ENCODE measurements around the gene NCOR2.

Gene NCOR2

GRCh38 chr12:124541322-124541721 lies 26.1 kb downstream of the NCOR2 start:
- Histone ChIP-seq H3K27ac (no peak overlapping the region), H3K9me3 (no peaks in the 10 kb centered on the region), H3K4me1 (ENCODE audit: control insufficient read depth in 1 of 2, insufficient read depth in 1 of 2, low read depth in 1 of 2, low read length in 1 of 2) (peaks cover 16 to 19% of the 10 kb centered on the region in 2 experiments), H3K4me3 (ENCODE audit: low read depth in 1 of 2, low read length in 1 of 2) (no peak overlapping the region), H3K36me3 (no peaks in the 10 kb centered on the region), H3K27me3 (peaks cover 6% of the 10 kb centered on the region)
- no peak for TF ChIP-seq CTCF (IDR thresholded peaks at IDR 0.05)

DNA sequence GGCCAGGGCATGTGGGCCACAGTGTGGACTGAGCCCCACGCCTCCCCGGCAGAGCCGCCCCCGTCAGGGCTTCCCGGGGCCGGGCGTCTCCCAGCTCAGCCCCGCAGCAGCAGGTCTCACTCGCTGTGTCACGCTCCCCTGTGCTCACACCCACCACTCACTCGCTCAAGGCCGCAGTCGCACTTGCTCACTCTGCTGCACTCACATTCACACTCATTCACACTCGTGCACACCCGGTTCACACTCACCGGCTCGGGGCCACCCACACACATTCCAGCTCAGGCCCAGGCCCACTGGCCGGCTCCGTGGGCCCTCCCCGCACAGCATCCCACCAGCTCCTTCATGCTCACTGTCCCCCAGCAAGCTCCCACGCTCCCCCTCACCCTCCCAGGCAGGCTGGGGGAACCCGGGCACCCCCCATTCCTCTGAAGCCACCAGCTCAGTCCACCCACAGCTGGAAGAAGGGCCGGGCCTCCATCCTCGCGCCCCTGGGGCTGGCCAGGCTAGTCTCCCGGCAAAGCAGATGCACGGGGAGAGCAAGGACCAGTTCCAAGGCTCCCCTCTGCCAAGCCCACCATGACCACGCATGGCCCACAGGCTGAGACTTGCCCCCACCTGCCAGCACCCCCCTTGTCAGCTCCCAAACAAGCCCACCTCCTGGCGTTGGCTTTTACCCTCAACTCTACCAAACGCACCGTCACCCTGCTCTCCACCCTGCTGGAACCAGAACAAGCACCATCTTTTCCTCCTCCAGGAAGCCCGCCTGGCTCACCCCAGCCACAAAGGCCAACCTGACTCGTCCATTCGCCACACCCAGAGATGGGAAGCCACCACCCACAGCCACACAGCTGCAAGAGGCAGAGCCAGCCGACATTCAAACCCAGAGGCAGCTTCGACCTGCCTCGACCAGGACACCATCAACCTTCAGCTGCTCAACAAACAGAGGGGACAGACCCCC lies 28.0 kb downstream of the NCOR2 start:
- H3K27ac ChIP-seq: no peak overlapping the region
- no peaks in the 10 kb centered on the region for H3K9me3 ChIP-seq
- no peak for TF ChIP-seq CTCF (IDR thresholded peaks at IDR 0.05)
- H3K4me3 ChIP-seq (ENCODE audit: low read depth in 1 of 2, low read length in 1 of 2): no peak overlapping the region
- no peaks in the 10 kb centered on the region for H3K36me3 ChIP-seq
- peaks cover 9% of the 10 kb centered on the region in 2 experiments for H3K4me1 ChIP-seq (ENCODE audit: control insufficient read depth in 1 of 2, insufficient read depth in 1 of 2, low read depth in 1 of 2, low read length in 1 of 2)
- H3K27me3 ChIP-seq: peaks cover 6% of the 10 kb centered on the region

- Histone ChIP-seq H3K36me3 (no peaks in the 10 kb centered on the region), H3K4me1 (ENCODE audit: control insufficient read depth in 1 of 2, insufficient read depth in 1 of 2, low read depth in 1 of 2, low read length in 1 of 2) (peaks cover 9% of the 10 kb centered on the region in 2 experiments), H3K27me3 (no peaks in the 10 kb centered on the region), H3K9me3 (no peaks in the 10 kb centered on the region), H3K4me3 (ENCODE audit: low read depth in 1 of 2, low read length in 1 of 2) (no peak overlapping the region), H3K27ac (no peak overlapping the region)
- no peak for TF ChIP-seq CTCF (IDR thresholded peaks at IDR 0.05)
Observed at GRCh38 chr12:124538194-124539082, 29.0 kb downstream of the NCOR2 start.

DNA sequence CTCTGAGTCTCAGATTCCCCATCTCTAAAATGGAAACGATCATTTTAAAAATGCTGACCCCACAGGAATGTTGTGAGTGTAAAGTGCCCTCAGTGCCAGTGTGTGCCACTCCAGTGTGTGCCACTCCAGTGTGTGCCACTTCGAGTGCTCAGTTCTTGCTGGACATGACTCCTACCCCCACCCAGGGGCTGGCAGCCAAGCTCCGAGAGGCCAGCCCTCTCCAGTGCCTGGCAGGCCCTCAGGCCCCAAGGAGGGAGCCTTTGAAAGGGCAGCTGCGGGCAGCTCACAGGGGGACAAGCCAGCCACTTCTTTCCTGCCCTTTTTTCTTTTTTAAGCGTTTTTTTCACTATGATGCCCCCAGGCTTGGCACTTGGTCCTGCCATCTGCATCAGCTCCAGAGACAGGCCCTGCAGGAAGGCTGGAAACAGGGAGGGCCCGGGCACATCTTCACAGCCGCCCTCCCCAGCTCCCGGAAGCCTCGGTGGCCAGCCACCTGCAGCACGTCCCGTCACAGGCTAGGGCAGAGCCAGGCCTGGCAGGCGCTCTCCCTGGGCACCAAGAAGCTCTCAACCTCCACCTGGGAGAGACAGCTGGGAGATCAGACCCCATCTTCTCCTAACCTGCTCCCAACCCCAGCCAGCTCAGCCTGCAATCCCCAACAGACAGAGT lies 29.8 kb downstream of the NCOR2 start:
- Histone ChIP-seq H3K9me3 (no peaks in the 10 kb centered on the region), H3K27me3 (no peaks in the 10 kb centered on the region), H3K27ac (no peak overlapping the region), H3K4me3 (ENCODE audit: low read depth in 1 of 2, low read length in 1 of 2) (no peak overlapping the region), H3K36me3 (no peaks in the 10 kb centered on the region), H3K4me1 (ENCODE audit: control insufficient read depth in 1 of 2, insufficient read depth in 1 of 2, low read depth in 1 of 2, low read length in 1 of 2) (peaks cover 9% of the 10 kb centered on the region in 2 experiments)
- TF ChIP-seq CTCF (IDR thresholded peaks at IDR 0.05): no peak

DNA sequence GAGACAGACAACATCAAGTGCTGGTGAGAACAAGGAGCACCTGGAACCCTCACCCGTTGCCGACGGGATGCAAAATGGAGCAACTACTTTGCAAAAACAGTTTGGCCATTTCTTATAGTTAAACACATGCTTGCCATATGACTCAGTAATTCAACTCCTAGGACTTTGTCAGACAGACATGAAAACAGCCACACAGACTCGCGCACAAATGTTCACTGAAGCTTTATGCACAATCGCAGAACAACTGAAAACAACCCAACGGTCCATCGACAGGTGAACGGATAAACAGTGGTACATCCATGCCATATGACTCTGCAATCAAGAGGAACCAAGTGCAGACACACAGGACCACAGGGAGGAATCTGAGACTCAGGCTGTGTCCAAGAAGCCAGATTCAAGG lies 30.8 kb downstream of the NCOR2 start:
- H3K27ac ChIP-seq: no peak overlapping the region

More for the DNA sequence above, 30.8 kb downstream of the NCOR2 start:
- peaks cover 9% of the 10 kb centered on the region in 2 experiments for H3K4me1 ChIP-seq (ENCODE audit: control insufficient read depth in 1 of 2, insufficient read depth in 1 of 2, low read depth in 1 of 2, low read length in 1 of 2)
- H3K4me3 ChIP-seq (ENCODE audit: low read depth in 1 of 2, low read length in 1 of 2): no peak overlapping the region
- peaks cover 4% of the 10 kb centered on the region for H3K36me3 ChIP-seq
- no peaks in the 10 kb centered on the region for H3K9me3 ChIP-seq
- no peak for TF ChIP-seq CTCF (IDR thresholded peaks at IDR 0.05)
- H3K27me3 ChIP-seq: no peaks in the 10 kb centered on the region

Measured in neutrophil (primary cell).